Loucy (cell line): ENCODE data around the gene MMP3.

Experiments
- EZH2phosphoT487 ChIP-seq: fragments of 200-600 bp; IDR thresholded peaks from 2 replicates; pipeline ENCODE4 v1.6.1; 2018; ENCODE audit warnings: antibody characterized with exemption, mild to moderate bottlenecking, moderate library complexity, borderline replicate concordance
- TF ChIP-seq, protein P1 (sequence below): fragments of 200-600 bp; sonication (generic); conservative IDR thresholded peaks from 2 replicates; pipeline ENCODE4 v1.5.1; 2014; ENCODE audit warnings: mild to moderate bottlenecking, antibody characterized with exemption, low read length

- TF ChIP-seq, protein P1, sequence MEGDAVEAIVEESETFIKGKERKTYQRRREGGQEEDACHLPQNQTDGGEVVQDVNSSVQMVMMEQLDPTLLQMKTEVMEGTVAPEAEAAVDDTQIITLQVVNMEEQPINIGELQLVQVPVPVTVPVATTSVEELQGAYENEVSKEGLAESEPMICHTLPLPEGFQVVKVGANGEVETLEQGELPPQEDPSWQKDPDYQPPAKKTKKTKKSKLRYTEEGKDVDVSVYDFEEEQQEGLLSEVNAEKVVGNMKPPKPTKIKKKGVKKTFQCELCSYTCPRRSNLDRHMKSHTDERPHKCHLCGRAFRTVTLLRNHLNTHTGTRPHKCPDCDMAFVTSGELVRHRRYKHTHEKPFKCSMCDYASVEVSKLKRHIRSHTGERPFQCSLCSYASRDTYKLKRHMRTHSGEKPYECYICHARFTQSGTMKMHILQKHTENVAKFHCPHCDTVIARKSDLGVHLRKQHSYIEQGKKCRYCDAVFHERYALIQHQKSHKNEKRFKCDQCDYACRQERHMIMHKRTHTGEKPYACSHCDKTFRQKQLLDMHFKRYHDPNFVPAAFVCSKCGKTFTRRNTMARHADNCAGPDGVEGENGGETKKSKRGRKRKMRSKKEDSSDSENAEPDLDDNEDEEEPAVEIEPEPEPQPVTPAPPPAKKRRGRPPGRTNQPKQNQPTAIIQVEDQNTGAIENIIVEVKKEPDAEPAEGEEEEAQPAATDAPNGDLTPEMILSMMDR = no peak
- TF ChIP-seq EZH2phosphoT487 = no peak
Measured at GRCh38 chr11:102813484-102813883, 29.9 kb downstream of the MMP3 start.
